NCI-H1092 (cell line): ENCODE results near the gene CARMIL1.

Experiments
- DNase-seq: peaks from one replicate; lab custom pipeline; 2025; lab: John Stamatoyannopoulos, UW

Gene CARMIL1

GRCh38 chr6:25311331-25311840, 32.2 kb downstream of the CARMIL1 start:
- no peak for DNase-seq

- DNase-seq: no peak
Measured at GRCh38 chr6:25312034-25312620, 33.0 kb downstream of the CARMIL1 start.

- DNase-seq: no peak
Measured at GRCh38 chr6:25312703-25313102, 33.5 kb downstream of the CARMIL1 start.

- DNase-seq: no peak
Measured at GRCh38 chr6:25314509-25315175, 35.5 kb downstream of the CARMIL1 start.

DNA sequence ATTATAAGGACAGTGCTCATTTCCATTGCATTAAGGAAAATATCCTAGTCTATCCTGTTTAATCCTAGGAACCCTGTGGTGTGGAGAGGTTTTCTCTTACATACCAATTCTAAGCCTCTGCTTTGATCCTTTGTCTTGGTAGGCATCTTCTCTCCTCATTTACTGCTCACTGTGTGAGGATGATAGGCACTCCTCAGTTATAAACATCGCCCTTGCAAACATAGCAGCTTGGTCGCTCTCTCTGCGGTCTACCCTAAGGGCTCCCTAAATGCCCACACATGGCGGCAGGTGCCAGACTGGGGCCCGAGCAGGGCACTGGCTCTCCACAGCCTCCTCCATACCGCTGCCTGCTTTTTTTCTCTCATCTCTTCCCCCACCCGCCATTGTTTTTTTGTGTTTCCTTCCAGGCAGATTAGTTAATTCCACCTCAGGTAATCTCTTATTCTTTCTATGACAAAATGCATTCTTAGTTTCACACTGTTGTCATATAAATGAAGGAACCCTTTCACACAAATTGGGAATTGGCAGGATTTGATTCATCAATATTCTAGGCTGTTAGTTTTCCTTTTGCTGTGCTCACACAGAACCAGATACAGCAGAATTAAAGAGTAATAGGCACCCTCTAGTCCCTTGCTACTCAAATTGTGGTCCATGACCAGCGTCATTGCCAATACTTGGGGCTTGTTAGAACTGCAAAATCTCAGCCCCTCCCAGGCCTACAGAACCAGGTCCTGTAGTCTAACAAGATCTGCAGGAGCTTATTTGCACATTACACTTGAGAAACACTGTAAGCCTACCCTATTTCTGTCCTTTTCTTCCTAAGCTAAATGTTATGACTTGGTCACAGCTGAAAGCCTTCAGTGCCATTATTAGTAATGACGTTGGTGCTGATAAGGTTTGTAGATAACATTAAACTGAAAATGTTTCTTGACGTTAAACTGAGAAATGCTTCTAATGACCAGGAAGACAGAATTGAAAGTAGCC, 36.3 kb downstream of the CARMIL1 start:
- DNase-seq: no peak

DNA sequence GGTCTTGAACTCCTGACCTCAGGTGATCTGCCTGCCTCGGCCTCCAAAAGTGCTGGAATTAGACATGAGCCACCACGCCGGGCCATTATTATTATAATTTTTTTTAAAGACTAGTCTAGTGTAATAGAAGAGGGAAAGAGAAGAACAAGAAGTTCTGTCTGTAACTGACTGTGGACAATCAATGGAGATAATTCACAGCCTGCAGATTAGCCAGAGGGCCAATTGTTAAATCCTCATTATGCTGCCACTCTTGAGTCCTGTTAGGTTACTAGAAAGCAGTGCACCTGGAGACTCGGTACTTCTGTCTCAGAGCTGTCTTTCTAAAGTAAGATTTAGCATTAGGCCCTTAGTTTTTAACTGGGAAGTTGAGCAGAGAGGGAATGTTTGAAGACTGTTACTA, 37.5 kb downstream of the CARMIL1 start:
- DNase-seq: no peak

DNA sequence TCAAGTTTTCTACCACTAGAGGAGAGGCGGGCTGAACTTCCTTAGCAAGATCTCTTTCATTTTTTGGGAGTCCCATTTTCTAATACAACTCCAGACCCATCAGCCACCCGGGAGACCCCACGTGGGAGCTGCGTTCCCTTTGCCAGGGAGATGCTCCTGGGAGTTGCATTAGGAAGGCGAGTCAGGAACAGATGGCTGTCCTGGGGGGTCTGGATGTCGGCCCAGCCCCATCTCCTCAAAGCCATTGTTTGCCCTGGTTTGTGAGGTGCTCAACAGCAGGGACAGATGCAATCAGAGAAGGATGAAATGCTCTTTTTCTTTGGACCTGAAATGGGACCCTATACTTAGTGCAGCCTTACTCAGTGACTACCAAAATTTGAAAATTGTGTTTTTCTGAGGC, 39.4 kb downstream of the CARMIL1 start:
- peak; percentile 20 for DNase-seq

GRCh38 chr6:25320459-25320858, 41.3 kb downstream of the CARMIL1 start:
- DNase-seq: no peak

GRCh38 chr6:25322692-25323091, 43.5 kb downstream of the CARMIL1 start:
- no peak for DNase-seq

DNA sequence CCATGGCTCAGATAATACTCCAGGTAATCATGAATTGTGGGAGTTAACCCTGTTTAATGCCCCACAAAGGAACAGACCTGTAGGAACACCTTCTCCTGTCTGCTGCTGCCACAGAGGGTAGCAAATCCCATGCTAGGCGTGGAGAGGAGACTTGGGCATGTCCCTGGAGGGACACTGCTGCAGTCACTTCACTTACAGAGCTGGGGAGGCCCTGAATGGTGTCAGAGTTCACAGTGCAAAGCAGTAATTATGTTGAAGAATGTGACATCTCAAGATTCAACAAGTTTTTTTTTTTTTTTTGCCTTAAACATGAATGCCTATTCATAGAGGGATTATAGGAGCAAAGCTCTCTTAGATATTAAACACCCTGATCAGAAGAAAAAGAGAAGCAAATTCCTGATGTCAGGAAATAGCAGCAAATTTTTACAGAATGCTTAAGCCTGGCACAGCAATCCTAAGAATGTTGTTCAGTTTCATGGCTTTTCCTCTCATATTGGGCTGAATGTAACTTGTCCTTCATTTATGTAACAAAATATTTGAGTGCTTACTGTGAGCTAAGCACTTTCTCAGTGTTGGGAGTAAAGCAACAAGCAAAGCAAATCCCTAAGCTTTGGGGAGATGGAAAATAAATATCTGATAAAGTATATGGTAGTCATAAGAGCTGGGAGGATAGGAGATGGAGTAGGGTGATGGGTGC, 45.0 kb downstream of the CARMIL1 start:
- DNase-seq: no peak

DNA sequence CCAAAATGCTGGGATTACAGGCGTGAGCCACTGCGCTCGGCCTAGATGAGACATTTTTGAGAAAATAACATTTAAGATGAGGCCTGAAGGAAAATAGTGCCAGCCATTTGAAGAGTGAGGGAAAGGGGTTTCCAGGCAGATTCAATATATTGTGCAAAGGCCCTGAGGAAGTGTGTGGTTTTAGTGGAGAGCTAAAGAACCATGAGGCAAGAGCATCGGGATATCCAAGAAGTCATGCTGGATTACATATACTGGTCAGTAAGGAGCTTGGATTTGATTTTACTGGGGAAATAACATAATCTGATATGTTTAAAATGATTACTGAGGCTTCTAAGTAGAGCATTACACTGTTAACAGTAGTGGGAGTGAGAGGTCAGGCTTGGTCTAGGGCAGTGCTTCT, 47.0 kb downstream of the CARMIL1 start:
- DNase-seq: no peak

DNA sequence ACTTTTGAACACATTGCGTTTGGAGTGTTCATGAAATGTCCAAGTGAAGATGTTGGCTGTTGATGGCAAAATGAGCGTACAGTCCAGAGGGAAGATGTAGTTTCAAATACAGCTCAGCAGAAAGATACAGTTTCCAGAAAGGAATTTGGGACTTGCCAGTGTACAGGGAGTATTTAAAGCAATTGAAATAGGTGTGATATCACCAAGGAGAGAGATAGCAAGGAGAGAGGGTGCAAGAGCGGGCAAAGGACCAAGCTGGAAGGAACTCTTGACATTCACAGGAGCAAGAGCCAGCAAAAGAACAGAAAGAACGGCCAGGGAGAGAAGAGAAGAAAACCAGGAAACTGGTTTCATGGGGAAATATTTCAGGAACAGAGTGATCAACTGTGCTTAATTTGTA, 47.8 kb downstream of the CARMIL1 start:
- no peak for DNase-seq

DNA sequence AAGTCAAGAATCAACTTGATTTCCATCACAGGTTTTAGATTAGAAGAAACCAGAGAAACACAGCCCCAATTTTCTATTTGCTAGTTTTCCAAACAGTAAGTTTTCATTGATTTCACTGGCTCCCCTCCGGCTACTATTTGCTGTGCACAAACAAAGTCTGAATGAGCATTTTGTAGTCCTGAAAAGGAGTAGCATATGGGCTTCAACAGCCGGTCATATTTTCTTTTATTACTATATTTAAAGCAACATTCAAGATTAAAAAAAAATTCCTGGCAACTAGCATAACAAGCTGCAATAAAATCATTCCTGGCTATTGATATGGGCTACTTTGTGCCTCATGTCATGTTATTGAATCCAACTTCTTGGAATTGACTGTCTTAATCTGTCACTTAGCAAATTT, 48.3 kb downstream of the CARMIL1 start:
- DNase-seq: no peak

DNA sequence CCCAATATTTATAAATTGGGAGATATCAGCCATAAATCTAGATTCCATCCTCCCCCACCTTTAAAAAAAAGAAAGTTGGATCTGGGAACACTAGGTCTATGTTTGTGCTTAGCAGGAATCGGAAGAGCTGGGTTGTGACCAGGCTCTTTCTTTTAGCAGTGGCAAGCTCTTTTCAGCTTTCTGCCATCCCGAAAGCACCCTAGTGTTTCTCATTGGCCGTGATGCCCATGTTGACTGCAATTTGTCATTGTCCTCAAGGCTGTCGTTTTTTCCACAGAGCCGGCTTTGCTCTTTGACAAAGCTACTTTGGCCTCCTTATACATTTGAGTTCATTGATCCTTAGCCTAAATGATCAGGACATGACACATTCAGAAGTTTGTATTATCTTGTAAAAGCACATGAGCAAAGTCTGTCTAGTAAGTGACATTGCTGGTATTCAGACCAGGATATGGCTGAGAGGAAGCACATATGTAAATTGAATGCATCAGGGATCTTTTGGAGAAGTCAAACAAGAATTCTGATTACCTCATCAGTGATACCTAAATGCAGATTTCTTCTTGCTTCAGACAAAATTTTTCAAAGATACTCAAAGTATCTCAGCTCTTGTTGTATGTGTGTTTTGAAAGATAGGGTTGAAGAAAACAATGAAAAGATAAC, 50.1 kb downstream of the CARMIL1 start:
- DNase-seq: no peak

- no peak for DNase-seq
Measured at GRCh38 chr6:25329982-25330381, 50.8 kb downstream of the CARMIL1 start.

- no peak for DNase-seq
Measured at GRCh38 chr6:25330796-25331685, 51.9 kb downstream of the CARMIL1 start.

DNA sequence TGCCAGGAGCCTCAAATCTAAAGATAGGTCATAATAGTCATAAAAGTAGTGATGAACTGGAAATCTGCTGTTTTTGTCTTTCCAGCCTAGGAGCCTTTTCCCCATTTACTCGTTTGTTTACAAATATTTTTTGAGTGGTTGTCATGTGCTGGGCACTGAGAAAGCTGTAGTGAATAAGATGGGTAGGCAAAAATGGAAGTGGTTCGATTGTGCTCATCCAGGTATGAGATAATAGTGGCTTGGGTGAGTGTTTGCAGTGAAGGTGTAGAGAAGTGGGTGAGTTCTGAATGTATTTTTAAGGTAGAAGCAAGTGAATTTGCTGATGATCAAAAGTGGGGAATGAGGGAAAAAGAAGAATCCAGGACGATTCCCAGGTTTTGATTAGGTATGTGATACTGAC, 53.0 kb downstream of the CARMIL1 start:
- no peak for DNase-seq

DNA sequence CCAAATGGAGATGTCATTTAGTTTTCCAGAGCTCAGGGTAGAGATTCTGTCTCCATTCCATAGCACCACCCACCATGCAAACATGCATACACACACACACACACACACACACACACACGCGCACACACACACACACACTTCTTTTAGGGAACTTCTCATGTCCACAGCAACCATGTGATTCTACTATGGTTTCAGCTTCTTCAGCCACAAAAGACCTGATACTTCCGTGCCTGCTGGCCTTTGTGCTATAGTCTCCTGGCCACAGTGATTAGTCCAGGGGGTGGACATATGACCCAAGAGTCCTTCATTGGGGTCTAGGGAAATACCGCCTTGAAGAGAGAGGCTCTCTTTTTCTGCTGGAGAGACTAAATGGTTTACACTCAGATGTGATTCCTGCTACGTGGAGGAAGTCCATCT, 53.5 kb downstream of the CARMIL1 start:
- no peak for DNase-seq

GRCh38 chr6:25333471-25333870, 54.3 kb downstream of the CARMIL1 start:
- no peak for DNase-seq

- DNase-seq: no peak
Measured at GRCh38 chr6:25334793-25335192, 55.6 kb downstream of the CARMIL1 start.
